MM.1S (cell line): ENCODE data around the gene CILP2.

Source experiments
- DNase-seq: peaks from one replicate; pipeline ENCODE4 v3.0.0-alpha.2; 2015
- H2AFZ ChIP-seq: fragments of 300-600 bp; sonication (generic); 2 replicates; pipeline ENCODE4 v1.6.0; 2016; ENCODE audit warnings: antibody characterized with exemption, low read length
- H3F3A ChIP-seq: fragments of 300-600 bp; sonication (generic); 2 replicates; pipeline ENCODE4 v1.6.1; 2016; ENCODE audit warnings: mild to moderate bottlenecking, antibody characterized with exemption, low read length, moderate library complexity, mixed read lengths; ENCODE audit not compliant: insufficient read depth
- H3K27ac ChIP-seq: fragments of 300-600 bp; sonication (generic); 2 replicates; pipeline ENCODE4 v1.5.1; 2016; ENCODE audit warnings: mild to moderate bottlenecking, low read length
- H3K27me3 ChIP-seq: fragments of 300-600 bp; sonication (generic); replicated peaks from 2 replicates; pipeline ENCODE4 v1.6.0; 2016; ENCODE audit warnings: low read length; ENCODE audit not compliant: insufficient read depth
- H3K36me3 ChIP-seq: fragments of 300-600 bp; sonication (generic); replicated peaks from 2 replicates; pipeline ENCODE4 v1.6.1; 2016; ENCODE audit warnings: mild to moderate bottlenecking, low read length, mixed read lengths; ENCODE audit not compliant: insufficient read depth
- H3K4me1 ChIP-seq: fragments of 300-600 bp; sonication (generic); 2 replicates; pipeline ENCODE4 v1.6.1; 2016; ENCODE audit warnings: low read length, mixed read lengths
- H3K4me2 ChIP-seq: fragments of 300-600 bp; sonication (generic); 2 replicates; pipeline ENCODE4 v1.6.0; 2016; ENCODE audit warnings: low read depth, low read length
- H3K4me3 ChIP-seq: fragments of 300-600 bp; sonication (generic); 2 replicates; pipeline ENCODE4 v1.5.1; 2016; ENCODE audit warnings: low read length, mixed read lengths
- H3K79me2 ChIP-seq: fragments of 300-600 bp; sonication (generic); 2 replicates; pipeline ENCODE4 v1.6.1; 2016; ENCODE audit warnings: mixed run types, low read length, mixed read lengths
- H3K9ac ChIP-seq: fragments of 300-600 bp; sonication (generic); 2 replicates; pipeline ENCODE4 v1.6.1; 2016; ENCODE audit warnings: low read length, mixed read lengths
- H3K9me2 ChIP-seq: fragments of 300-600 bp; sonication (generic); replicated peaks from 2 replicates; pipeline ENCODE4 v1.6.1; 2016; ENCODE audit warnings: mild to moderate bottlenecking, low read length, mixed read lengths; ENCODE audit not compliant: insufficient read depth
- H3K9me3 ChIP-seq: fragments of 300-600 bp; sonication (generic); replicated peaks from 2 replicates; pipeline ENCODE4 v1.6.1; 2016; ENCODE audit warnings: mild to moderate bottlenecking, low read length, mixed read lengths; ENCODE audit not compliant: insufficient read depth
- H4K20me1 ChIP-seq: fragments of 300-600 bp; sonication (generic); 2 replicates; pipeline ENCODE4 v1.6.1; 2016; ENCODE audit warnings: mild to moderate bottlenecking, low read length, moderate library complexity, mixed read lengths; ENCODE audit not compliant: insufficient read depth
- CTCF ChIP-seq: fragments of 300-600 bp; sonication (generic); IDR thresholded peaks from 2 replicates; pipeline ENCODE4 v1.5.1; 2016; ENCODE audit warnings: antibody characterized with exemption, low read length, mixed read lengths
- EZH2 ChIP-seq: fragments of 300-600 bp; sonication (generic); optimal IDR thresholded peaks from 2 replicates; pipeline ENCODE3; 2017; ENCODE audit warnings: low read depth, mild to moderate bottlenecking, antibody characterized with exemption, low read length, mixed read lengths
- EZH2phosphoT487 ChIP-seq: fragments of 300-600 bp; sonication (generic); IDR thresholded peaks from 2 replicates; pipeline ENCODE4 v1.6.1; 2018; ENCODE audit warnings: antibody characterized with exemption, low read length

The CILP2 gene

GRCh38 chr19:19523177-19523576, 14.9 kb upstream of the CILP2 start:
- Histone ChIP-seq H3K4me1 (no peaks in the 10 kb centered on the region), H3K27me3 (no peaks in the 10 kb centered on the region), H3K36me3 (no peaks in the 10 kb centered on the region), H3K9me2 (no peaks in the 10 kb centered on the region), H3K9me3 (no peaks in the 10 kb centered on the region), H3K4me2 (no peak overlapping the region), H2AFZ (no peak overlapping the region), H3K79me2 (peaks cover 31% of the 10 kb centered on the region), H3K27ac (no peak overlapping the region), H3K9ac (no peak overlapping the region), H3K4me3 (no peak overlapping the region), H4K20me1 (no peaks in the 10 kb centered on the region), H3F3A (no peaks in the 10 kb centered on the region)
- no peak for DNase-seq
- TF ChIP-seq EZH2phosphoT487 = no peak
- no peak for TF ChIP-seq CTCF
- TF ChIP-seq EZH2 = no peak

GRCh38 chr19:19524053-19524452, 14.0 kb upstream of the CILP2 start:
- H2AFZ ChIP-seq = no peak overlapping the region
- no peaks in the 10 kb centered on the region for H3K36me3 ChIP-seq
- no peak overlapping the region for H3K4me3 ChIP-seq
- no peak overlapping the region for H3K4me2 ChIP-seq
- no peak overlapping the region for H3K27ac ChIP-seq
- H3K9me2 ChIP-seq = no peaks in the 10 kb centered on the region
- TF ChIP-seq EZH2phosphoT487 = no peak
- no peak for TF ChIP-seq CTCF
- no peak for TF ChIP-seq EZH2
- no peaks in the 10 kb centered on the region for H3F3A ChIP-seq
- no peaks in the 10 kb centered on the region for H3K9me3 ChIP-seq
- no peaks in the 10 kb centered on the region for H3K27me3 ChIP-seq
- H3K79me2 ChIP-seq = peaks cover 29% of the 10 kb centered on the region
- no peak overlapping the region for H3K9ac ChIP-seq
- no peak for DNase-seq
- no peaks in the 10 kb centered on the region for H4K20me1 ChIP-seq
- H3K4me1 ChIP-seq = no peaks in the 10 kb centered on the region

GRCh38 chr19:19525611-19526380, 12.3 kb upstream of the CILP2 start:
- no peak for TF ChIP-seq EZH2
- TF ChIP-seq CTCF = no peak
- no peak for TF ChIP-seq EZH2phosphoT487
- Histone ChIP-seq H3K9me3 (no peaks in the 10 kb centered on the region), H3K27ac (no peak overlapping the region), H3K27me3 (no peaks in the 10 kb centered on the region), H3K36me3 (no peaks in the 10 kb centered on the region), H3K4me2 (no peak overlapping the region), H2AFZ (no peak overlapping the region), H3K9me2 (no peaks in the 10 kb centered on the region), H3K9ac (no peak overlapping the region), H3F3A (no peaks in the 10 kb centered on the region), H3K4me1 (no peaks in the 10 kb centered on the region), H3K4me3 (no peak overlapping the region), H3K79me2 (peaks cover 13% of the 10 kb centered on the region), H4K20me1 (no peaks in the 10 kb centered on the region)
- DNase-seq = no peak
